Peyer's patch (tissue), 4 donors: ENCODE results near the gene DOCK8.

ENCODE experiments used
- CTCF ChIP-seq, 6 experiments: fragments of 450-650 bp in 4 of 6; fragments of 200-600 bp in 2 of 6; sonication (generic) in 1 of 6; IDR thresholded peaks; one replicate each; pipeline ENCODE4 v1.5.1; 2017 to 2019; ENCODE audit warnings: antibody characterized with exemption in 6 of 6, mild to moderate bottlenecking in 3 of 6, moderate library complexity in 1 of 6
- POLR2A ChIP-seq, 2 donors: fragments of 450-650 bp; IDR thresholded peaks; one replicate each; pipeline ENCODE4 v1.5.1; 2017; ENCODE audit warnings: antibody characterized with exemption in 2 of 2, mild to moderate bottlenecking in 2 of 2, moderate library complexity in 2 of 2

- TF ChIP-seq CTCF (IDR thresholded peaks at IDR 0.05) (no peak), POLR2A (IDR thresholded peaks at IDR 0.05) (no peak)
These were observed 163.6 kb downstream of the DOCK8 start for GRCh38 chr9:378263-378662.
